GM19463 (cell line): ENCODE data around the gene HS6ST3.

Experiments
- ATAC-seq: cut with Tn5 transposase; IDR thresholded peaks from one replicate; pipeline ENCODE4 v1.9.1; 2021; ENCODE audit warnings: mild to moderate bottlenecking, moderate library complexity; ENCODE audit not compliant: unreplicated experiment

The HS6ST3 gene

DNA sequence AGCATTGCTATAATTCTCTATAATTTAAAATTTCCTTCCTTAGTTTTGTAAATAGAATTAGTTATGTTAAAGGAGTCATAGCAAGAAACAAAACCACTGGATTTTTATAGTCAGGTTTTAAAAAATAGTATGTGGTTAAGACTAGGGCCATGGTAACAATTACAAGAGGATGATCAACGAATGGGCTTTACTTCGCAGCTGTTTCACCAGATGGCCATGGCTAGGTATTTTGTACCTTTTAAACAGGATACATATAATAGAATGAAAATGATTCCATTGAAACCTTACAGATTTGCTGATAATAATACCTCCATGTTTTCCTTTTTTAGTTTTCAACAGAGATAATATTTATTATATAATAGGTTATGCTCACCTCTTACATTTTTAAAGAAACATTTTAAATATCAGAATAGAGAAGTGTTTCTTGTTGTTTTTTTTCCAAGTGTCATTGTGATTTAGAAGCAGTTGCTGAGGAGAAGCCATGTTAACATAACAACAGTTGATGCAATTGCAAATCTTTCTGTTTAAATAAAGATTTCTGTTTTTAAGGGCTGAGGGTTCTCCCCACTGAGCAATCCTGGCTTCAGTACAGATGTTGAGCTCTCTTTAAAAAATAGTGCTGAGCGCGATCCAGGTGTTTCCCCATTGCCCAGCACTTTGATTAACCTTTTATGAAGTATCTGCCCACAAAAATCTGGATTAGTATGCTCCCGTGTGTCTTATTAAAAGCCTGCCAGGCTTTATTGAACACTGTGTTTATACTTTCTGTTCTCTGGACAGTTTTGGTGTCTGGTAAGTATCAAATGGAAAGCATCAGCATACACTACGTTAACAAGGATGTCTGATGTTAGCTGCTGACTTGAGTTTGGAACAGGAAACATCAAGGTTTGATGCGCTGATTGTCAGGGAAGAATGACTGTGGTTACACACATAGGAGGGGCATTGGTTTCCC is 205.3 kb downstream of the HS6ST3 start:
- ATAC-seq = no peak

DNA sequence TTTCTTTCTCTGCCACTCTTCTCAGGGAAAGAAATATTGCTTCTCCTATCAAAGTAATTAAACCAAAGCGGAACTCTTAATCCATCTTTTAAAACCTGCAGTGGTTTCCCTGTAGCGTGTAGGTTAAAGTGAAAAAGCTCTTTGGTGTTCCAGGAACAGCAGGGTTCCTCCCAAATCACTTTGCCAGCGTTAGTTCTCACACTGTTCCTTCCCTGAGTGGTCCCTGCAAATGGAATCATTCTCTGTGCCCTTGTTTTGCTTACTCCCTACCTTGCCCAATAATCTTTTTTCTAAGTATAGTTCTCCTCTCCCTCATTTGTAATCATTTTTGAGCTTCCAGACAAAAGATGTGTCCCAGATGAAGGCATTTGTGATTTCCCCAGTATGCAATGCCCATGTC is 207.5 kb downstream of the HS6ST3 start:
- ATAC-seq = no peak

DNA sequence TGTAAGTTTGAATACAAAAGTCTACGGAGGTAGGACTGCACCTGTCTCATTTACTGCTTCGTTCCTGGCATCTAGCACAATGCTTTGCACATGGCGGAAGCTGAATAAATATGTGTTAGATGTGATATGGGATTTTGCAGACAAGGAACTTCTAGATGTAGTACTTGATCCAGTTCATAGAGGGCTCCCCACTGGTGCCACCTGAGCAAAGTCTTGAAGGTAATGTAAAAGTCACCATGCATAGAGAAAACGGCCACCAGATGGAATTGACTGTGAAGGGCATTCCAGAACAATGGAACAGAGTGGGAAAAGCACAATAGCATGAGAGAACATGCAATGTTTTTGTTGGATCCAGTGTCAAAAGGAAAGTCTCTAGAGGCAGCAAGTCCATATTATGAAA is 209.3 kb downstream of the HS6ST3 start:
- no peak for ATAC-seq

DNA sequence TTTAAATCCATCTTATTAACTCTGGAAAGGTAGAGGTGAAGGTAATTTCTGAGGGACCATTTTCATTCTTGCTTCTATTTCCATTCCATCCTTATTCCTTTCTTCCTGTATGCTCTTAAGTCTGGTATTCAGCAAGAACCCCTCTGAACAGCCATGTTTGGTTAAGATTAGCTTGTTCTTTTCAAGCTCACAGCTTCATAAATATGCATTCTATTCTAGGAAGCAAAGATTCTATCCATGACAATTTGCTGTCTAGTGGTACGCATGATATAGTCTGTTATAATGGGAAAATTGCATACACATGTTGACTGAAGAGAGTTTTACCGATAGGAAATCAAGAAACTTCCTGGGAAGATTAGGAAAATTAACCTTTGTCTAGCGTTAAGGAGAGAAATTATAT is 218.7 kb downstream of the HS6ST3 start:
- no peak for ATAC-seq

DNA sequence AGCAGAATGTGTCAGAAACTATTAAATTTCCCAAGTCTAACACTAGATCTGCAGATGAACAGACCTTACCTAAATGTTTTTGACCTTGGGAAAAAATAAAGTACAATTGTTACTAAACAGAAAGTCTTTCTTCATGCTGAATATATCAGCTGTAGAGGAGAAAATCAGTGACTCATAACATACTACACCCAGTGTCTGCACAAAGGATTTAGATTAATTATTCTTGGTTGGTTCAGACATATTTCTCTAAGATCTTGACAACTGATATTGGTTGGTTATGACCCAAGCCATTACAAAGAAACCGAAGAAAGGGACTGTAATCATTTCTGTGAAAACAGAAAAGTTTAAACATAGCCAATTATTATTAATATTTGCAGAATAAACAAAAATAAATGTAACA is 225.1 kb downstream of the HS6ST3 start:
- ATAC-seq = no peak

DNA sequence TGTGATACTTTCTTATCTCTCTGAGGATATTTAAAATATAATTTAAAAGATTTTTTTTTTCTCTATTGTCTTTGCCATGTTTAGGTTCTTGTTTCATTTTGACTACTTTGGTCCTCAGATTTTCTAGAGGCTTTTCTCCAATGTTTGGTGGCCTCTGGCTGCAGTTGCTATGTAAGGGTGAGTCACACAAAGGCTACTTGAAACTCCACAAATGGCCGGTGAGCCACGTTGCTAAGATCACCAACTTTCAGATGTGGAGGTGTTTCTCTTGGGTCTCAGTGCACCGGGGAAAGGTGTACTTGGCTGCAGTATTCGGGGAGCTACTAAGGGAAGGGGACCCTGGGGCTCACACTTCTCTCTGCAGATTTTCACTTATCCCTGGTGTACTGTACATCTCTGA is 248.1 kb downstream of the HS6ST3 start:
- no peak for ATAC-seq

DNA sequence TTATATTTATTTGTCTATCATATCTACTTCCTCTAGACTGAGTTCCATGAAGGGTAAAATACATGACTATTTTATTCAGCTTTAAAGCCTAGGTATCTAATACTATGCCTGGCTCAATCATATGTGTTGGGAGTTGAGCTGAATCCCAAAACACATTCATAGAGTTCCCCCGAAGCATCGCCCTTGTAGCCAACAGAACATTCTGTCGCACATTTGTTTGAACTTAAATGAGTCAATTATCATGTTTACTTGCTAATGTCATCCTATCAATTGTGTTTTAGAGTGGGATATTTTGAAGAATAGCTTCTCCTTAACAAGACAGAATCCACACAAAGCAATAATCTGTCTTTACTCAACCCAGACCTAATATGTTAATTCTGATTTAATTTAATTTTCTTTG is 252.4 kb downstream of the HS6ST3 start:
- ATAC-seq = no peak

DNA sequence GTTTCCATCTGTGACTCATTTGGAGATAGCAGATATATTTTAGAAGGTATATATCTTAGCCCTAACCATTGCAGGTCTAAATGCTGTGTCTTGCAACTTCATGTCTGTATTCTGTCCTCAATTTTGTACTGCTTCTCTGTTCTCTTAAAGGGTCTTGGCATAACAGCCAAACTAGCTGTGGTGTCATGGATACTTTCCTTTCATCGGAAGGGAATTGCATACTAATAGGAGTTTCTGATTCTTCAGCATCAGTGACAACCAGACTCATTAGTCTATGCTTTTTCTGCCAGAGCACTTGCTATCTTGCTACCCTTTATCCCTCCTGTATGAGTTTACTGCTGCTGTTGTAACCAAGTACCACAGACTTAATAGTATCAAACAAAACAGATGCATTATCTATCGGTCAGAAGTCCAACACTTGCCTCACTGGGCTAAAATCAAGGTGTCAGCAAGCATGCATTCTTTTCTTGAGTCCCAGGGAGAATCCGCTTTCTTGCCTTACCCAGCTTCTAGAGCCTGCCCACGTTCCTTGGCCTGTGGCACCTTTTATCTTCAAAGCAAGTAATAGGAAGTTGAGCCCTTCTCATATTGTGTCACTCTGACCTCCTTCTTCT is 253.1 kb downstream of the HS6ST3 start:
- ATAC-seq = no peak

DNA sequence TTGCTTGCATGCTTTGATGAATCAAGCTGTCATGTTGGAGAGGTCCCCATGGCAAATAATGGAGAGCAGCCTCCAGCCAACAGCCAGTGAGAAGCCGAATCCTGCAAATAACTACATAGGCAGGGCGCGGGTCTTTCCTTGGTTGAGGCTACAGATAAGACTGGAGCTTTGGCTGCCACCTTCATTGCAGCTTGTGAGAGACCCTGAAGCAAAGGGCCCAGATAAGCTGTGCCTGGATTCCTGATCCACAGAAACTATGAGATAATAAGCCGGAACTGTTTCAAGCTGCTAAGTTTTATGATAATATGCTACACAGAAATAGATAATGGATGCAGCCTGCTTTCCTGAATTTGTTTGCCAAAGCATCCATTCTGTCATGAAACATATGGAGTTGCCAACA is 257.0 kb downstream of the HS6ST3 start:
- no peak for ATAC-seq

DNA sequence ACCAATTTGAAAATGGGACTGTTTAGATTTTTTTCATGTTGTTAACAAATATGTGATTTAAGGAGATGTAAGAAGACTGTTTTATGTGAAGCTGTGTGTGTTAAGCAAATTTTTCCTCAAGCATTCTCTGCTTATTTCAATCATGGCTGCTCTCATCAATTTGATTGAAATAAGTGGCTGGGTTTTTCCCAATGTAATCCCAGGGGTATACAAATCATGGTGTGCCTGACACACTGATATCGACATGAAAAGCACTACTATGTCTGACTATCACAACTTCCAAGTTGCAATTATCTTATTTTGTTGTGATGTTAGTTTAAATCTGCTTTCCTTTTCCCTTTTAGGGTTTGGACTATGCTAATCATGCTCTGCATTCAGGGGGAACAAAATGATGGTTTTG is 283.7 kb downstream of the HS6ST3 start:
- no peak for ATAC-seq

DNA sequence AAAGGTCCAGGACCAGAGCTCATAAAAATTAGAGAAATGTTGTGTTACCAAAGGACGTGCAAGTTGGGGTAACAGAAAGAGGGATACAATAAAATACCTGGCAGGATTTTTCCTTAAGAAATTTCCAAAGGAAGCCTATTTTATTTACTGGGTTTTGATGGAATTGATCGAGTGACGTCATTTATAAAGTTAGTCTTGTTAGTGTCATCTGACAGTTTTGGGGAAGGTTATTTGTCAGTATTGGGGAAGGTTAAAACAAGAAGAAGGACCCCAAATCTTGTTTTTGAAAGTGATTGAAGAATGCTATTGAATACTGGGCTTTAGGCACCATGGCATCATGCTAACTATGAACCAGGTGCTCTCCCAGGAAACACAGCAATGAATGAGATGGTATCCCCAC is 287.9 kb downstream of the HS6ST3 start:
- ATAC-seq = no peak

DNA sequence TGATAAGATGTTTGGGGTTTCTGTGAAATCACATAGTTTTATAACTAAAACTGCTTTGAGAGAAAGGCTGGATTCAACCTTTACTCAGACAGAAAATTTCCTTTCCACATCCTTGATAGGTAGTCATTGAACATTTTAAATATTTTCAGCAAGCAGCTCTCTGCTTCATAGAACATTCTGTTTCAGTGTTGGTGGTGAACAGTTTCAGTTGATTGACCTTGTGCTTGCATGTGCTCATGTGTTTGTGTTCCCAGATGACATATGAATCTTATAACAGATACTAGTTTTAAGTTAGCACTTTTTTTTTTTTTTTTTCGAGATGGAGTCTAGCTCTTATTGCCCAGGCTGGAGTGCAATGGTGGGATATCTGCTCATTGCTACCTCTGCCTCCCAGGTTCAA is 290.1 kb downstream of the HS6ST3 start:
- no peak for ATAC-seq

DNA sequence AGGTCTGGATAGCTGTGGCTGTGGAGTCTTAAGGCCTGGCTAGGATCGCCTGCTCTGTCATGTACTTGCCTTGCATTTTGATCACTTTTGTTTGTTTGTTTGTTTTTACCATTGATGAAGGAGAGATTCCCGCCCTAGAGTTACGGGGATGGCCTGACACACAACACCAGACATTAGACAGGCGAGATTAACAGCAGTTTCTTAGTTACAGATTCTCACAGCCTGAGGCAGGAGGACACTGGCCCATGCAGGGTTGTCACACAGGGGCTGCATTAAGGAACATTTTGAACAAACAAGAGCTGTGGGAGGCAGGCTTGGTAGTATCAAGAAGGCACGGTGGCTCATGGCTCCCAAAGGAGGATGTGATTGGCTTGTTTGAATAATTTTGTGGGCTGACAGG is 291.8 kb downstream of the HS6ST3 start:
- no peak for ATAC-seq

DNA sequence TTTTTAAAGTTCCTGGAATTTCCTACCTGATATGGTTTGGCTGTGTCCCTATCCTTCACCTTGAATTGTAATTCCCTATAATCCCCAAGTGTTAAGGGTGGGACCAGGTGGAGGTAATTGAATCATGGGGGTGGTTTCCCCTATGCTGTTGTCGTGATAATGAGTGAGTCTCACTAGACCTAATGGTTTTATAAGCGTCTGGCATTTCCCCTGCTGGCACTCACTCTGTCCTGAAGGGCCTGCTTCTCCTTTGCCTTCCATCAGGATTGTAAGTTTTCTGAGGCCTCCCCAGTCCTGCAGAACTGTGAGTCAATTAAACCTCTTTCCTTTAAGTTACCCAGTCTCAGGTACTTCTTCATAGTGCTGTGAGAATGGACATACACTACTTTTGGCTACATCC is 298.7 kb downstream of the HS6ST3 start:
- no peak for ATAC-seq

DNA sequence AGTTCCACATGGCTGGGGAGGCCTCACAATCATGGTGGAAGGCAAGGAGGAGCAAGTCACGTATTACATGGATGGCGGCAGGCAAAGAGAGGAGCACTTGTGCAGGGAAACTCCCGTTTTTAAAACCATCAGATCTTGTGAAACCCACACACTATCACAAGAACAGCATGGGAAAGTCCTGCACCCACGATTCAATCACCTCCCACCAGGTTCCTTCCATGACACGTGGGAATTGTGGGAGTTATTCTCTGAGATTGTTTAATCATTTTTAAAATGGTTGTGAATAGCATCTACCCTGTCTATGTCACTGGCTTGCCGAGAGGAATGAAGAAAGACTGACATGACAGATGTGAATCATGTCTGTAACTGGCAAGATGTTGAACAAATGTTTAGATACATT is 301.7 kb downstream of the HS6ST3 start:
- ATAC-seq = no peak

DNA sequence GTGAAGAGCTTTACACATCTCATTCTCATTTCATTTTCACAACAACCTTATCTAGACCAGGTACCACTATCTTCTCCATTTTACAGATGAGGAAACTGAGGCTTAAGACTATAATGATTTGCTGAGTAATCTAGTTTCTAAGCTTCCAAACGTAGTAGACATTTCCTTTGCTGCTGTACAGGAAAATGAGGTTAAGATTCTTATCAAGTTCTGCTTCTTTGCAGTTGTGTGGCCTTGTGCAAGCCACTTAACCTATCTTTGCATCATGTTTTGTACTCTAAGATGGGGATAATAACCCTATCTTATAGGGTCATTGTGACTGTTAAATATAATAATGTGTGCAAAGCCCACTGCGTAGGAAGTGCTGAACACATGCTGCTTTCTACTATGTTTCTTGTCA is 307.9 kb downstream of the HS6ST3 start:
- ATAC-seq = no peak

DNA sequence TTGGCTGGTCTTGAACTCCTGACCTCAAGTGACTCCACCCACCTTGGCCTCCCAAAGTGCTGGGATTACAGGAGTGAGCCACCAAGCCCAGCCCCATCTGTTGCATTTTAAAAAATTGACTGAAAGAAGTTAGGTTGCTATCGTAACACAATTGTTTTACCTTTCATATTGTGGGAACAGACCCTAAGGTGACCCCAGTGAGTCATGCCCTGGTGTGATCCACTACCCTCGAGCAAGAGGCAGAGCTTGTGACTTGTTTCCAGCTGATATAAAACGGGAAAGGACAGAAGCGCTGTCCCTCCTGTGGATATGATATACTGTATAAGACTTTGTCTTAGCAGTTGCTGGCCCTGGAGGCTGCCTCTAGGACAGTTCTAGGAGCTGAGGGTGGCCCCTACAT is 308.6 kb downstream of the HS6ST3 start:
- ATAC-seq = no peak

DNA sequence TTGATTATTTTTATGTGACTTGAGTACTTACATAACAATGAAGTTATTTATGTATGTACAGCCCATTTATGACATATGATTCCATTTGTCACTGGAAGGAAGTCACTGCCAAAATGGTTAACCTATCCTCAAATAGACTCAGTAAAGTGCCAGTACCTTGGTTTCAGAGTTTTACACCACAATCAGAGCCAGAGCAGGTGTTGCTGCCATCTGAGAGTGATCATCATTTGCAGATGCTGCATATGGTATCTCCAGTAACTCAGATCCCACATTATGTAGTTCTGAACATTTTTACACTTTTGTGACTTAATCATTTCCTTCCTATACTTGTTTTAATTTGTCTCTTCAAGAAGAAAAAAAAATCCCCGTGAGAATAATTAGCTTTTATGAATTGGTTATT is 313.3 kb downstream of the HS6ST3 start:
- ATAC-seq = no peak

DNA sequence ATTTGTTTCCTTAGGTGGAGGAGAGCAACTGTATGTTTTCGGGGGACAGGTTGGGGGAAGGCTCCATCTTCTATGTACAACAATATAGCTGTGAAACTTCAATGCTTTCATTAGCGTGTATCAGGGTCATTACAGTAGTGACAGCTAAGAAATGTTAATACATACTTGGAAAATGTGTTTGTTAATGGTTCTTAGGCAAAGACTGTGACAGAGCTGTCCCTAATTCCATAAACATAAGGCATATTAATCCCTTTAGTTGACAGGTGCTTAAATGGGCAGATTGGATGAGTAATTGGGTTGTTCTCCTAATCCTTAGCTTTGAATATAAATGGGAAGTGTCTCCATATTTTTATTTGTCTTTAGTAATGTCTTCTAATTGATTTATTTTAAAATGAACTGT is 313.7 kb downstream of the HS6ST3 start:
- no peak for ATAC-seq

DNA sequence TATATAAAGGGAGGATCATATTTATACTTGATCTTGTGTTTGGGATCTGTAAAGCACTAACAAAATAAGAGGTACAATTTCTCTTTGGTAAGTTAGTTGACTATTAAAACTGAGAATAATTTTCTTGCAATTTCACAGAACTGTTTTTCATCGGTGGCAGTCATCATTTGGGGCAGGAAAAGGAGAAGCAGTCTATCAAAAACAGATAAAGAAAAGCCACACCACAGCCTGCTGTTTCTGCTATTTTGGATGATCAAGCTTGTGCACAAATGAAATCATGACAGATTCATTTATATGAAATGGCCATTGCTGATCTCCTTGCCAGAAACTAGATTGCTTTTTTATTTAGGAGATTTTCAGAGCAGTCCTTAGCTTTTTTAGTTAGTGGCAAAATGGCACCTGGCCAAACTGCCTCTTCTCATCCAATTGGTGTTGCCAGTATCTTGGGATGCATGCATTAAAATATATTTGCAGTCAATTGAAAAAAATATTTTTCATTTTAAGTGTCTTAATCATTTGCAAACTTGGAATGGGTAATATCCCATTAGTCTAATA is 326.0 kb downstream of the HS6ST3 start:
- ATAC-seq = no peak

DNA sequence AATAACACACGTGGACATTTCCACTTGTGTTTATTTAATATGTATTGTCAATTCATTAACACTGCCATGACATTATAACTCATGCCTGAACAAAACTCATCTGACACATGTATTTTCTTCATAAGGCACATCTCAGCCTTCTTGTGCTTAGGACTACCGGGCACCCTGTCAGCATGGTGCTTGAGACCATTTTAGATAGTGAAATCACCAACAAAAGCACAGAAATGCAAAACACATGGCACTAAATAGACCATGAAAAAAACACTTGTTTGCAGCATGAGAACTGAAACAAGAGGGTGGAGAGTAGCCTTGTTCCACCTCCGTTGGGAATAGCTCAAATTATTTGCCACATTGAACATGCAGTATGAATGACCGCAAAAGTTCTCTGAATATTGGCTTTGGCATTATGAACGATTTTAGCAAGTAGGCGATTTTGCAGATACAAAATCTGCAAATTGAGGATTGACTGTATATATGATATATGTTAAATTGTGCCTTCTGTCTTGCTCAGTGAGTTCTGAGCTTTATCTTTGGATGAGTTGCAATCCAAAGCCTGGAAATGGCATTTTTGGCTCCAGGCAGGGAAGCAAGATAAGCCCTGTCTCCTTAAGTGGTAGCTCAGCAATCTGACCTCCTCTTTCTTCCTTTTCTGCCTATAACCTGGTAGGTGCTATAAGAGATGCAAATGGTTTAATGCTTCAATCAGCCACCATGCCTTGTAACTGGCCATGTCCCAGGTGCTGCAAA is 328.2 kb downstream of the HS6ST3 start:
- no peak for ATAC-seq

DNA sequence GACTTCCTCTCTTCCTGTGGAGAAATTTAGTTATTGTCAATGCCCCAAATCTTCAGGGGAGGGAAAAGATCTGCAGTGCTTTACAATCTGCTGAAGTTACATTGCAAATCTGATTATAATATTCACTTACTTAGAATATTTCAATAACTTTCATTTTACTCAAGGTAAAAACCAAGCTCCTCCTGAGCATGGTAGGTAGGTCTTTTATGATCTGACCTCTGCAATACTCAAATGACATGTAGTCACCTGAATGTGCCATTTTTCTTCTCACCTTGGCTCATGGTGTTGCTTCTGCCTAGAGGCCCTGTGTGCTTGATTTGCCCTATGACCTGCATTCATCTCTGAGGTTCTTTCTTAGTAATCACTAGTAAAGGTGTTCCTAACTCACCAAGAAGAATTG is 331.4 kb downstream of the HS6ST3 start:
- no peak for ATAC-seq
